HG02623 (cell line): ENCODE measurements around the gene ZNF69.
"Not testable (repeated sequence)": the region's sequence is repeated elsewhere in the genome, so short reads cannot be mapped to it uniquely, and the experiment has no call there.

ENCODE experiments used
- ATAC-seq: cut with Tn5 transposase; IDR thresholded peaks from one replicate; pipeline ENCODE4 v1.9.1; 2021; ENCODE audit warnings: moderate library complexity; ENCODE audit not compliant: unreplicated experiment

ZNF69 gene

DNA sequence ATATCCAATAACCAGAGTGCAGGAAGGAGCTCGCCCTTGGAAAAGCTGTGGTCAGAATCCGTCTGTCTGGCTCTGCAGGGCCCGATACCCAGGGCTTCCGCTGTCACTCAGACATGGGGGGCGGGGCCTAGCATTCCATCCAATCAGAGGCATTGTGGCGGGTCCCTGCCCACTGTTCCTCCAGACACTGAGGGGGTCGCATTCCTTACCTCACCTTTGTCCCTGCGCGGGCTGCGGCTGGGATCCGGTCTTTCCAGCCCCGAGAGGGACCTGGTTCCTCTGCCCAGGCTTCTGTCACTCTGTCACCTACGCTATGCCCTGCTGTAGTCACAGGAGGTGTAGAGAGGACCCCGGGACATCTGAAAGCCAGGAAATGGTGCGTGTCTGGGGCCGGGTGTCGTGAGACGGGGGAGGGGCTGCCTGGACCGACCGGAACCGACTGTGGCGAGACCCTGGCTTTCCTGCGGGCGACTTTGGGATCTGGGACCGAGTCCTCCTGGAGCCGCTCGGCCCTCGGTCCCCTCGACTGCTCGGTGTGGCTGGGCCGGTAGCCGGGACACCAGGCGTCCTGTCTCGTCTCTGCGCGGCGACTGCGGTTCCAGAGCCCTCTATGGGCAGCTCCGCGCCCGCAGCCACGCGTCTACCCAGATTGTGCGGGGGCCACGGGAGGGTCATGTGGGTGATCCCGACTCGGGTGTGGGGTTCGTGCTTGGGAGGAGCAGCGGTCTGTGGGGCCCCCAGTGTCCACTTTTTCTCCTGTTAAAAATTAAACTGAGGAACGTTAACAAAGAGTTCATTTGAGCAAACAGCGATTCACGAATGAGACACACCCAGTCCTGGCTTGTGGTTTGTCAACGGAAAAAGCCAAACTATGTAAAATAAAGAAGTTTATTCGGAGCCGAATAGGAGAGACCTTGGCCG lies at the start of gene ZNF69:
ZNF69 (plus strand) TSS at position 172 of the 921 bp plus-strand sequence; CDS start at position 314, 142 bp downstream.
- no peak for ATAC-seq

DNA sequence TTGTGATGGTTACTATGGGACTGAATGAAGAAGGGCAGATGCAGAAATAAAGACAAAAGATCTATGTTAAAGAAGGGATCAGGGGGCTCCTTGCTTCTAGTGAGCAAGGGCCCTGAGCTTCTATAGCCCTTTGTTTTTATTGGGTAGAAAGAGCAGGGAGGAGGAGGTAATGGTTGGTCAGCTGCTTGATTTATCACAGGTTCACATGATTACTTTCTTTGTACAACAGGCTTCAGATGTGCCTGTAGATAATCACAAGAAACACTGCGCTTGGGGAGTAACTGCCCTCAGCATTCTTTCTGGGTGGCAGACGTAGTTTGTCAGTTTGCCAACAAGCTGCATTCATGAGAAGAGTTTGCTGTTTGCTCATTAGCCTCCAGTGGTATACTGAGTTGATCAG lies 43.9 kb upstream of the ZNF69 start:
- no peak for ATAC-seq

DNA sequence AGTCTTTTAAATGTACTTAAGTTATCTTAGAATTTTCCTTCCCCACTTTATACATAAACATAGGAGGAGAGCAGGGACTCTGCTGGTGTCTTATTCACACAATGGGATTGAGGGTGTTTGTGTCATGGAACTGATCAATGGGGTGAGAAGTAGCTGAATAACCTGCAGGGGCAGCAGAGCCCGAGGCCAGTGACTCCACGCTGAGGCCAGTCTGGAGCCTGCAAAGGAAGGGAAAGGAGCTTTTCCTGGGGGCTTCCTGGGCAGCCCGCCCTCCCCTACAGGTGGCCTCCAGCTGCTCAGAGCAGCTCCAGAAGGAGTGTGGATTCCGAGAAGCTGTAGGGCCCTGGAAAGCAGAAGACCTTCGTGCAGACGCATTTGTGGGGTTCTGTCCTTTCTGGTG lies 40.0 kb upstream of the ZNF69 start:
- not testable (repeated sequence) for ATAC-seq

DNA sequence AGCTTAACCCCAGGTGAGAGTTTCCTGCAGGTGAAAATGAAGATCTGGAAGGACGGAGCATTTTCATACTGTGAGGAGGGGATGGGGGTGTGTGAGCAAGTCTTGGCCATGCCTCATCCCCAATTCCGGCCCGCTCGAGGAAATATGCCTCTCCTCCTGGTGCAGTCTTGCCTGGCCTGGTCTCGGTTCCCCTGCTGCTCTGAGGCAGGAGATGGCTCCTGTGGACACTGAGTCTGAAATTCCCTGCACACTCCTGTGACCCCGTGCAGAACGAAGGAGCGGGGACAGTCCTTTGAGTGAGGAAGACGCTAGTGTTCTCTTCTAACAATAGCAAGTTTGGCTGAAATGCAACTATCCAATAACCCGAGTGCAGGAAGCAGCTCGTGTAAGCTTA lies 39.4 kb upstream of the ZNF69 start:
- ATAC-seq: no peak

DNA sequence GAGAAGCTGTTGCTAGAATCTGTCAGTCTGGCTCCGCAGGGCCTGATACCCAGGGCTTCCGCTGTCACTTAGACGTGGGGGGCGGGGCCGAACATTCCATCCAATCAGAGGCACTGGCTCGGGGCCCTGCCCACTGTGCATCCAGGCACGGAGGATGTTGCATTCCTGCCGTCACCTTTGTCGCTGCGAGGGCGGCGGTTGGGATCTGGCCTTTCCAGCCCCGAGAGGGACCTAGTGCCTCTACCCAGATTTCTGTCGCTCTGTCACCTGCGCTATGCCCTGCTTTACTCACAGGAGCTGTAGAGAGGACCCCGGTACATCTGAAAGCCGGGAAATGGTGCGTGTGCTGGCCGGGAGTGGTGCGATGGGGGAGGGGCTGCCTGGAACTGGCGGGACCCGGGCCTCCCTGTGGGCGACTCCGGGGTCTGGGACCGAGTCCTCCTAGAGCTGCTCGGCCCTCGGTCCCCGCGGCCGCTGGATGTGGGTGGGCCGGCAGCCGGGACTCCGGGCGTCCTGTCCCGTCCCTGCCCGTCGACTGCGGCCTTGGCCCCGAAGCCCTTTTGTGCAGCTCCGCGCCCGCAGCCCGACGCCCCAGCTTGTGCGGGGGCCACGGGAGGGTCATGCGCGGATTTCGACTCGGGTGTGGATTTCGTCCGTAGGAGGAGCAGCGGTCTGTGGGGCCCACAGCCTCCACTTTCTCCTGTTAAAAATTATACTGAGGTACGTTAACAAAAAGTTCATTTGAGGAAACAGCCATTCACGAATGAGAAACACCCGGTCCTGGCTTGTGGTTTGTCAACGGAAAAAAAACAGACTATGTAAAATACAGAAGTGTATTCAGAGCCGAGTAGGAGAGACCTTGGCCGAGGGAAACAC lies 38.8 kb upstream of the ZNF69 start, which contains the start of gene ZNF439:
ZNF439 (plus strand) TSS at position 133 of the 876 bp plus-strand sequence; CDS start at position 275, 142 bp downstream.
- peak; percentile 89 for ATAC-seq

DNA sequence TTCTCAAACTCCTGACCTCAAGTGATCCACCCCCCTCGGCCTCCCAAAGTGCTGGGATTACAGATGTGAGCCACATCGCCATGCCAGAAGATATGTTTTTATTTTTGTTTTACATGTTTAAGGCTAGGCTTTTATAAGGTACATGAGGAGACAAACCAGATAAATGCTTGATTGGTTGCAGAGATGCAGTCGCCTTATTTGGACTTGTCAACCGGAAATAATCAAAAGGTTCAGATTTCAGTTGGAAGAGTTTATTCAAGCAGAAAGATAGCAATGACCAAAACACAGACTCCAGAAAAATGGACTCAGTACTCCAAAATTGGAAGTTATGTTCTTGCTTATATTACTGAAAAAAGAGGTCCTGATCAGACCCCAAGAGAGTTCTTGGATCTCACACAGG lies 37.3 kb upstream of the ZNF69 start:
- not testable (repeated sequence) for ATAC-seq

DNA sequence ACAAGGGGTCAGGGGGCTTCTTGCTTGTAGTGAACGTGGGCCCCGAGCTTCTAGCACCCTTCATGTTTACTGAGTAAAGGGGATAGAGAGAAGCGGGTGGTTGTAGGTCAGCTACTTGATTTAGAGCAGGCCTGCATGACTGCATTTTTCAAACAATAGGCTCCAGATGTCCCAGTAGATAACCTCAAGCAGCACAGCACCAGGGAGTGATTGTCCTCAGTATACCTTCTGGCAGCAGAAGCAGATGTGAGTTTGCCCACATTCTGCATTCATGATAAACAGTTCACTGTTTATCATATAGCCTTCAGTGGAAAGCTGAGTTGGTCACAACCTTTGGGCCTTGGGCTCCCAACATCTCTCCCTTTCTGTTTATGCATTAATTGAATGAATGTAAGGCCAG lies 34.2 kb upstream of the ZNF69 start:
- no peak for ATAC-seq

DNA sequence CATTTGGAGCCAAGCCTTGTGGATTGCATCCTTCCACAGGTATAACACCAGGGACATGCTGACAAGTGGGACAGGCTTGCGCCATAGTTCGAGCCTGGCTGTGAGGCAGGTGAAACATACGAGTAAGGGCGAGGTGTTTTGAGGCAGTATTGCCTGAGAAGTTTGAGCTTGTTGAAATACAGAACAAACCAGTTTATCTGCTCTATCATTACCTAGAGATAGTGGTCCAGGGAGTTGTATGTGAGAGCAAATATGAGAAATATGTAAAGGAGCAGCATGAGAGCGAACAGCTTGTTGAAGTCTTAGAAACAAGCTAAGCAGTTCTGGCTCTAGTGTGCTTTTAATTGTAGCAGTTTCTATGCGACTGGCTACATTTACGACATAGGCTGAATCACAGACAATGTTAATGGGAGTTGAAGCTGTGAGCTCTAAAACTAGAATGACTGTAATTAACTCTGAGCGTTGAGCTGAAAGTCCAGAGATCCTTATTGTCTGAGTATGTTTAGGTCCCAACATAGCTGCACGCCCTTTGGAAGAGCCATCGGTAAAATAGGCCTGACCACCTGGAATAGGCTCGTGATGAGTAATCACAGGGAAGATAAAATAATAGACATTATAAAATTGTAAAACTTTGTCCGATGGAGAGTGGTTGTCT lies 30.9 kb upstream of the ZNF69 start:
- no peak for ATAC-seq

DNA sequence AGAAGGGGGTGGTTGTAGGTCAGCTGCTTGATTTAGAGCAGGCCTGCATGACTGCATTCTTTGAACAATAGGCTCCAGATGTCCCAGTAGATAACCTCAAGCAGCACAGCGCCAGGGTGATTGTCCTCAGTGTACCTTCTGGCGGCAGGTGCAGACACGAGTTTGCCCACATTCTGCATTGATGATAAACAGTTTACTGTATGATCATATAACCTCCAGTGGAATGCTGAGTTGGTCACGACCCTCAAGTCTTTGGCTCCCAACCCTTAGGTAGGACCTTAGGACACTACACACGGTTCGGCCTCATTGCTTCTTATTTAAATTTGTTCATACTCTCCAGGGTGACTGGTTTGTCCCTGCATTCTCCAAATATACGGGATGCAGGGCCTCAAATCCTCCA lies 26.9 kb upstream of the ZNF69 start:
- ATAC-seq: no peak

DNA sequence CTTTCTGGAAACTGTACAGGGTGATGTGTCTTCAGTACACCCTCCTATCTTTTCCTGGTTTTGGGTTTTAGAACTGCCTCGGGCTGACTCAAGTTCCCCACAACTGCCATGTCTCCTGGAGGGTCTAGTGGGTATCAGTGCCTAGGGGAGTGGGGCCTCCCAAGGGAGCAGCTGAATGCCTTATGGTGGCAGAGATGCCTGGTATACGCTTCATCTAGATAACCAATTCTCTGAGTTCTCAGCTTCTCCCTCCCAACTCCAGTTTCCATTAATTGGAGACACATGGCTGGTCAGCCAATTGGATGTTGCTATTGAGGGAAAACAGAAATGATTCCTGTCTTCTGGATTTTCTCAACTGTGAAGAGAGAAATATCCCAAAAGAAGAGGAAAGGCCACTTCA lies 26.3 kb upstream of the ZNF69 start:
- ATAC-seq: no peak

DNA sequence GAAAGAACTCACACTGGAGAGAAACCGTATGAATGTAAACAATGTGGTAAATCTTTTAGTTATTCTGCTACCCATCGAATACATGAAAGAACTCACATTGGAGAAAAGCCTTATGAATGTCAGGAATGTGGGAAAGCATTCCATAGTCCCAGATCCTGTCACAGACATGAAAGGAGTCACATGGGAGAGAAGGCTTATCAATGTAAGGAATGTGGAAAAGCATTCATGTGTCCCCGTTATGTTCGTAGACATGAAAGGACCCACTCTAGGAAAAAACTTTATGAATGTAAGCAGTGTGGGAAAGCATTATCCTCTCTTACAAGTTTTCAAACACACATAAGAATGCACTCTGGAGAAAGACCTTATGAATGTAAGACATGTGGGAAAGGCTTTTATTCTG lies 19.8 kb upstream of the ZNF69 start:
- not testable (repeated sequence) for ATAC-seq

DNA sequence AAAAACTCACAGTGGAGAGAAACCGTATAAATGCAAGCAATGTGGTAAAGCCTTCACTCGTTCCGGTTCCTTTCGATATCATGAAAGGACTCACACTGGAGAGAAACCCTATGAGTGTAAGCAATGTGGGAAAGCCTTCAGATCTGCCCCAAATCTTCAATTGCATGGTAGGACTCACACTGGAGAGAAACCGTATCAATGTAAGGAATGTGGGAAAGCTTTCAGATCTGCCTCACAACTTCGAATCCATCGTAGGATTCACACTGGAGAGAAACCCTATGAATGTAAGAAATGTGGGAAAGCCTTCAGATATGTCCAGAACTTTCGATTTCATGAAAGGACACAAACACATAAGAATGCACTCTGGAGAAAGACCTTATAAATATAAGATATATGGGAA lies 19.4 kb upstream of the ZNF69 start:
- ATAC-seq: no peak

DNA sequence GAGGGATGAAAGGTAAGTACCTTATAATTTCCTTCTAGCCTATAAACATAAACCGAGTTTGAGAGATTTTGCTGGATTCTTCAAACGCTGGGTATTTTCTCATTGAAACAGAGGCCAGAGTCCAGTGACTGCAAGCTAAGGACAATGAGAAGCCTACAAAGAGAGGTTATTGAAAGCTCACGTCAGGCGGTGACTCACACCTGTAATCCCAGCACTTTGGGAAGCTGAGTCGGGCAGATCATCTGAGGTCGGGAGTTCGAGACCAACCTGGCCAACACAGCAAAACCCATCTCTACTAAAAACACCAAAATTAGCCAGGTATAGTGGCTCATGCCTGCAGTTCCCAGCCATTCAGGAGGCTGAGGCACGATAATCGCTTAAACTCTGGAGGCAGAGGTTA lies 15.0 kb upstream of the ZNF69 start:
- ATAC-seq: no peak

DNA sequence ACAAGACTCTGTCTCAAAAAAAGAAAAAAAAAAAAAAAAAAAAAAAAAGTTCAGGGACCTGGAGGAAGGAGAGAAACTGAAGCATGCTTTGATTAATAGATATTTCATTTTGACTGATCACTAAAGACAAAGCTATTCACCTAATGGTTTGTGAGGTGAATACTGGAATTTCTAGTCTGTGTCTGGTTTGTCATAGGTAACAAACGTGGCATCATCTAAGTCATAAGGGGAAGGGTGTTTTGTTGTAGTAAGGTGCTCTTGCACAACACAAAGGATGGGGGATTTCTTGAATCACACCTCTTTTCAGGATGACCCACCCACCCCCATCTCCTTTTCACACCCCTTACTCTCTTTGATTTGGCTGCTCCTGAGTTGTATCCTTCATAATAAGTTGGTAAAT lies 13.8 kb upstream of the ZNF69 start:
- no peak for ATAC-seq

DNA sequence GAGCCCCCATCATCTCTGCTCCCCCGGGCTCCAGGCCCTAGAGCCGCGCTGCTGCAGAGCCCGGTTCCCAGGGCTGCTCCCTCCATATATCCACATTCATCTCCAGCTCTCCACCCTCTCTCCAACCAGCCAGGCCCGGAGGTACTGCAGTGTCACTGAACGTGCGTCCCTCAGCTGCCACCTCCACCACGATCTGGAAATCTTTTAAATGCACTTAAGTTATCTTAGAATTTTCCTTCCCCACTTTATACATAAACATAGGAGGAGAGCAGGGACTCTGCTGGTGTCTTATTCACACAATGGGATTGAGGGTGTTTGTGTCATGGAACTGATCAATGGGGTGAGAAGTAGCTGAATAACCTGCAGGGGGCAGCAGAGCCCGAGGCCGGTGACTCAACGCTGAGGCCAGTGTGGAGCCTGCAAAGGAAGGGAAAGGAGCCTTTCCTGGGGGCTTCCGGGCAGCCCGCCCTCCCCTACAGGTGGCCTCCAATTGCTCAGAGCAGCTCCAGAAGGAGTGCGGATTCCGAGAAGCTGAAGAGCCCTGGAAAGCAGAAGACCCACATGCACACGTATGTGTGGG lies 7.8 kb upstream of the ZNF69 start:
- ATAC-seq: not testable (repeated sequence)

DNA sequence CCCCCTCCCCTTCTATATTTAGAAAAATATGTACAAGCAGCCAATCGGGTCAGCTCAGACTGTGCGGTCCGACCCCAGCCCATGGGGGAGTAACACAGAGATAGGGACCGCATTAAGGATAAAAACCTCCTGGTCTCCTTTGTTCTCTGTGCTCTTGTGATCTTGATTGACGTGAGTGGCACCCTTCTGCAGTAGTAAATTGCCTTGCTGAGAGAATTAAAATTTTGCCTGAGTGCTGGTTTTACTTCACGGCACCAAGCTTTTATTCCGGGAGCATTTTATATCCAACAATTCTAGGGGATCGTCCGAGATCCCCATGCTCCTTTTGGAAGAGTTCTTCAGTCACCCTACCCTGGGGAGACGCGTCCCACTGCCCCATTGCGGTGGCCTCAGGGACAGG lies 7.0 kb upstream of the ZNF69 start:
- no peak for ATAC-seq

DNA sequence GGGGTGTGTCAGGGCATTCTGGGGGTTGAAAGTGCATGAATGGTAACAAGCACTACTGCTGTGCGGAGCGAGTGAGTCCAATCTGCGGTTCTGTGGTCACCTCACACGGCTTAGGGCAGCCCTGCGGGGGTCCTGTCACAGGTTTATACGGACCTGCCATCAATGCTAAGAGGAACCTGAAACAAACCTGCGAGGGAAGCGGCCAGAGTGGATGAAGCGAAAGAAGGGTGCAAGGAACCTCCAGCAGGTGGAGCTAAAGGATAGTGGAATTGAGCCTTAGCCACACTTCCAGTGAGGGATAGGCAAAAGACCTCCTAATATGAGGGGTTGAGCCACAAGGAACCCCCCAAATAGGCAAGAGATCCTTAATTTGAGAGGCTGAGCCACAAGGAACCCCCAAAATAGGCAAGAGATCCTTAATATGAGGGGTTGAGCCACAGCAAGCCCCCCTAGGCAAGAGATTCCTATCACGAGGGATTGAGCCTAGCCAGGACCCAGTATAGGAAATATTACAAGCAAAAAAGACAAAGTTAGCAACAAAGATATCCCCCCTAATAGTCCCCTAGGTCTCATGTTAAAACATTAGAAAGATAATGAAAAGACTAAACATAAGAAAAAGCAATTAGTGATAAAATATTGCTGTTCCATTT lies 6.3 kb upstream of the ZNF69 start:
- no peak for ATAC-seq

DNA sequence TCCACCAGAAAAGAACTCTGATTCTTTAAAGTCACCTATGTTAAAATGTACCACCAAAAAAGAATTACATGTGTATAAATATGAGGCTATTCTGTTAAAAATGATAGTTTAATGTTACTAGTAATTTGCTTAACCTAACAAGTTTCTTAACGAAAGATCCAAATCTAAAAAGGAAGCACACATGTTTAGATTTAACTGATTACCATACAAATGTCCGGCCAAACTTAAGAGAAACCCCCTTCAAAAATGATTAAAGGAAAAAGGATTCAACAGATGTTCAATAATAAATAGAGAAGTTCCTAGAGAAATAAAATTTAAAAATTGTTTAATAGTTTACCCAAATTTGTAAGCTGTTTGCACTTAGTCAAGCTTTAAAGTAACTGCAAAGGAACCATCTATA lies 5.0 kb upstream of the ZNF69 start:
- ATAC-seq: no peak

DNA sequence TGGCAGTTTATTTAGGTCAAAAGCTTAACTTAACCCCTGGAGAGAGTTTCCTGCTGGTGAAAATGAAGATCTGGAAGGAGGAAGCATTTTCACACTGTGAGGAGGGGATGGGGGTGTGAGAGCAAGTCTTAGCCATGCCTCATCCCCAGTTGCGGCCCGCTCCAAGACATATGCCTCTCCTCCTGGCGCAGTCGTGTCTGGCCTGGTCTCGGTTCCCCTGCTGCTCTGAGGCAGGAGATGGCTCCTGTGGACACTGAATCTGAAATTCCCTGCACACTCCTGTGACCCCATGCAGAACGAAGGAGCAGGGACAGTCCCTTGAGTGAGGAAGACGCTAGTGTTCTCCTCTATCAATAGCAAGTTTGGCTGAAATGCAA lies 360 bp upstream of the ZNF69 start:
- ATAC-seq: no peak

DNA sequence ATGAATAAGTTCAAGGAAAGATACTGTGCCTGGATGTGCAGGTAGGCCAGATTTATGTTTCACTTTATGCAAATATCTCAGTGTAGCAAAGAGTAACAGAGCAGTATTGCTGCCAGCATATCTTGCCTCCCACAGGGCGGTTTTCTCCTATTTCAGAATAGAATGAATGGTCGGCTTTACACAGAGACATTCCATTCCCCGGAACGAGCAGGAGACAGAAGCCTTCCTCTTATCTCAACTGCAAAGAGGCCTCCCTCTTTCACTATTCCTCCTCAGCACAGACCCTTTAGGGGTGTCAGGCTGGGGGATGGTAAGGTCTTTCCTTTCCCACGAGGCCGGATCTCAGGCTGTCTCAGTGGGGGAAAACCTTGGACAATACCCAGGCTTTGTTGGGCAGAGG lies 2.3 kb downstream of the ZNF69 start:
- ATAC-seq: not testable (repeated sequence)
